ENCODE measurements around the gene ST8SIA6. TPM values are rescaled to one million over a fixed set of nuclear protein-coding genes. Genes with fewer than 3 reads are reported as not detected.

The ST8SIA6 gene
- total and polyA plus RNA-seq, 2 experiments from 2014 or later = 0.79 TPM; not detected in 1

GRCh38 chr10:17351506-17351905 is 102.9 kb downstream of the ST8SIA6 start:
- Histone ChIP-seq H3K27ac (no peak overlapping the region), H3K36me3 (no peaks in the 10 kb centered on the region)

DNA sequence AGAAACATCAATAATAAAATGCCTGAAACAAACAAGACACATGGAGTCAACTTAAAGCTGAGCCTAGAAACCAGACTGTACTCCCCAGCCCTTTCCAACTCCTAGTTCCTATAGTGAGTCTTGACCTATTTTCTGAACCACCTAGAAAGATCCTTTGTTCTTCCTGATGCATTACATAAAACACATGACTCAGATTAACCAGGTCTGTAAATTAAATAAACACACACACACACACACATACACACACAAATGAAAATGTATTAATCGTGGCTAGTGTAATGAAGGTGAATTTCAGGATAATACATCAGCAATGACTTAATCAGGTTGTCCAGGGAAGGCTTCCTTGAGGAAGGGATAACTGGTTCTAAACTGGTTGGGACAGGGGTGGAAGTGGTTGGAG is 104.7 kb downstream of the ST8SIA6 start:
- H3K36me3 ChIP-seq = no peaks in the 10 kb centered on the region
- no peak overlapping the region for H3K27ac ChIP-seq
- H3K4me1 ChIP-seq (ENCODE audit: low read depth) = no peaks in the 10 kb centered on the region
- TF ChIP-seq CTCF (IDR thresholded peaks at IDR 0.05; ENCODE audit: low read depth, low read length) = no peak
- H3K4me3 ChIP-seq = no peak overlapping the region
- DNase-seq (ENCODE audit: low read depth in 1 of 2, low spot score in 1 of 2) = no peak
- no peaks in the 10 kb centered on the region for H3K27me3 ChIP-seq
- no peaks in the 10 kb centered on the region for H3K9me3 ChIP-seq (ENCODE audit: low read depth)

More at GRCh38 chr10:17351506-17351905, 102.9 kb downstream of the ST8SIA6 start:
- TF ChIP-seq CTCF (IDR thresholded peaks at IDR 0.05; ENCODE audit: low read depth, low read length) = no peak
- H3K4me1 ChIP-seq (ENCODE audit: low read depth) = no peaks in the 10 kb centered on the region
- no peaks in the 10 kb centered on the region for H3K9me3 ChIP-seq (ENCODE audit: low read depth)
- H3K27me3 ChIP-seq = no peaks in the 10 kb centered on the region
- DNase-seq (ENCODE audit: low read depth in 1 of 2, low spot score in 1 of 2) = no peak
- no peak overlapping the region for H3K4me3 ChIP-seq

GRCh38 chr10:17348501-17349349 is 105.7 kb downstream of the ST8SIA6 start:
- Histone ChIP-seq H3K27ac (no peak overlapping the region), H3K4me1 (ENCODE audit: low read depth) (no peaks in the 10 kb centered on the region), H3K9me3 (ENCODE audit: low read depth) (no peaks in the 10 kb centered on the region), H3K27me3 (no peaks in the 10 kb centered on the region), H3K36me3 (no peaks in the 10 kb centered on the region), H3K4me3 (no peak overlapping the region)
- no peak for TF ChIP-seq CTCF (IDR thresholded peaks at IDR 0.05; ENCODE audit: low read depth, low read length)
- peak; percentile 0 to 90 for DNase-seq (ENCODE audit: low read depth in 1 of 2, low spot score in 1 of 2)

GRCh38 chr10:17348011-17348500 is 106.3 kb downstream of the ST8SIA6 start:
- Histone ChIP-seq H3K9me3 (ENCODE audit: low read depth) (no peaks in the 10 kb centered on the region), H3K4me1 (ENCODE audit: low read depth) (no peaks in the 10 kb centered on the region), H3K4me3 (no peak overlapping the region), H3K36me3 (no peaks in the 10 kb centered on the region), H3K27ac (no peak overlapping the region), H3K27me3 (no peaks in the 10 kb centered on the region)
- no peak for TF ChIP-seq CTCF (IDR thresholded peaks at IDR 0.05; ENCODE audit: low read depth, low read length)
- no peak for DNase-seq (ENCODE audit: low read depth in 1 of 2, low spot score in 1 of 2)

- no peak overlapping the region for H3K27ac ChIP-seq
- no peaks in the 10 kb centered on the region for H3K9me3 ChIP-seq (ENCODE audit: low read depth)
- no peak overlapping the region for H3K4me3 ChIP-seq
- peak in 1 of 2 donors; percentile 7 for DNase-seq (ENCODE audit: low read depth in 1 of 2, low spot score in 1 of 2)
- no peaks in the 10 kb centered on the region for H3K36me3 ChIP-seq
- H3K27me3 ChIP-seq = no peaks in the 10 kb centered on the region
- no peaks in the 10 kb centered on the region for H3K4me1 ChIP-seq (ENCODE audit: low read depth)
- no peak for TF ChIP-seq CTCF (IDR thresholded peaks at IDR 0.05; ENCODE audit: low read depth, low read length)
Observed at GRCh38 chr10:17344206-17344605, 110.2 kb downstream of the ST8SIA6 start.
